HFF-Myc (cell line): ENCODE results near the gene EFCAB11.
"Not testable (repeated sequence)": the region's sequence is repeated elsewhere in the genome, so short reads cannot be mapped to it uniquely, and the experiment has no call there.

Experiments
- DNase-seq: peaks from one replicate; pipeline ENCODE4 v3.0.0-alpha.2; 2011; ENCODE audit warnings: low read depth; ENCODE audit errors: extremely low read depth
- H3K4me3 ChIP-seq: replicated peaks from 2 replicates; pipeline ENCODE4 v1.5.1; 2011; ENCODE audit warnings: low read depth, mild to moderate bottlenecking, control low read depth, low read length
- TF ChIP-seq, protein P1 (sequence below): IDR thresholded peaks from 2 replicates; pipeline ENCODE4 v1.5.1; 2012; ENCODE audit warnings: mild to moderate bottlenecking, low read depth, low read length, control low read depth; ENCODE audit errors: missing control alignments

Gene EFCAB11

DNA sequence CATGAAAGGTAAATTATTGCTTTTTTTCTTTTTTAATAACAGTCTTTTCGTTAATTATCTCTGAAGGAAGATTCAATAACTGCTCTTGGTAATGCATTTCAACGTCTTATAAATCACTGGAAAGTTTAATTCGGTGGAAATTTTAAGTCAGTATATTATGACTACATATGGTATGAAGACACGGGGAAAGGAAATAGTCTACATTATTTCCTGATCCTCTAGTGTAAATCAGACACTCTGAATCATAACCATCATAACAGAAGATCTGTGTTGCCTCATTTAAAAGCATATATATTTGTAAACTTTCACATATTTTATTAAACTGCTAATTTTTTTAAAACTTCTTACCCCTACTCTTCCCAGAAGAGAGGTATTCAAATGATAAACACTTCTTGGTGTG lies 53.7 kb downstream of the EFCAB11 start:
- TF ChIP-seq, protein P1, sequence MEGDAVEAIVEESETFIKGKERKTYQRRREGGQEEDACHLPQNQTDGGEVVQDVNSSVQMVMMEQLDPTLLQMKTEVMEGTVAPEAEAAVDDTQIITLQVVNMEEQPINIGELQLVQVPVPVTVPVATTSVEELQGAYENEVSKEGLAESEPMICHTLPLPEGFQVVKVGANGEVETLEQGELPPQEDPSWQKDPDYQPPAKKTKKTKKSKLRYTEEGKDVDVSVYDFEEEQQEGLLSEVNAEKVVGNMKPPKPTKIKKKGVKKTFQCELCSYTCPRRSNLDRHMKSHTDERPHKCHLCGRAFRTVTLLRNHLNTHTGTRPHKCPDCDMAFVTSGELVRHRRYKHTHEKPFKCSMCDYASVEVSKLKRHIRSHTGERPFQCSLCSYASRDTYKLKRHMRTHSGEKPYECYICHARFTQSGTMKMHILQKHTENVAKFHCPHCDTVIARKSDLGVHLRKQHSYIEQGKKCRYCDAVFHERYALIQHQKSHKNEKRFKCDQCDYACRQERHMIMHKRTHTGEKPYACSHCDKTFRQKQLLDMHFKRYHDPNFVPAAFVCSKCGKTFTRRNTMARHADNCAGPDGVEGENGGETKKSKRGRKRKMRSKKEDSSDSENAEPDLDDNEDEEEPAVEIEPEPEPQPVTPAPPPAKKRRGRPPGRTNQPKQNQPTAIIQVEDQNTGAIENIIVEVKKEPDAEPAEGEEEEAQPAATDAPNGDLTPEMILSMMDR = no peak
- no peak for DNase-seq

DNA sequence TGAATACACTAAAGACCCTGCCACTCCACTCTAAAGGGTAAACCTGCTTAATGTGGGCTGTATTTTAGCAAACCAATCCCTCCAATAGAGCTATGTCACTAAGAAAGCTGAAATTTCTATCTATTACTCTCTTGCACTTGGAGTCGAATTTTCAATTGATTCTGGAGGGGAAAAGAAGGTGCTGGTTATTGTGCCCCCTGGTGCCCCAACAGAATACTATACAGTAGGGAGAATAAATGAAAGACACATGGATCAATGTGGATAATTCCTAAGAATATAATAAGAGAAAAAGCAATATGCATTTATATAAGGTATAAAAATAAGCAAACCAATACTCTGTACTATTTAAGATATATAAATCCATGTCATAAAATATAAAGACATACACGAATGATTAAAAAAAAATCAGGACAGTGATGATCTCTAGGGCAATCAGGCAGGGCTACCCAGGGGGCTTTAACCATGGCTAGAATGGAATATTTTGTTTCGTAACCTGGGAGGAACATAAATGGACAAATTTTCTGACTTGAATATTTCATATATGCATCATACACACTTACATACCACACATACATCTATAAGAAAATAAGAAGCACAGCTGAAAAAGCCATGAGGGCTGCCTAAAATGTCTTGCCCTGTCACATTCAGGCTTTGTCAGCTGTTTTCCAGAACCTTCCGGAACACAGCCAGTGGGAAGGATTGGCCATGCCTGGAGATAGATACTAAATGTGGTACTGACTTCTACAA lies 54.4 kb downstream of the EFCAB11 start:
- DNase-seq = no peak
- no peak overlapping the region for H3K4me3 ChIP-seq
- TF ChIP-seq, protein P1 = peak; percentile 43

More for the DNA sequence above, 53.7 kb downstream of the EFCAB11 start:
- H3K4me3 ChIP-seq = no peak overlapping the region

DNA sequence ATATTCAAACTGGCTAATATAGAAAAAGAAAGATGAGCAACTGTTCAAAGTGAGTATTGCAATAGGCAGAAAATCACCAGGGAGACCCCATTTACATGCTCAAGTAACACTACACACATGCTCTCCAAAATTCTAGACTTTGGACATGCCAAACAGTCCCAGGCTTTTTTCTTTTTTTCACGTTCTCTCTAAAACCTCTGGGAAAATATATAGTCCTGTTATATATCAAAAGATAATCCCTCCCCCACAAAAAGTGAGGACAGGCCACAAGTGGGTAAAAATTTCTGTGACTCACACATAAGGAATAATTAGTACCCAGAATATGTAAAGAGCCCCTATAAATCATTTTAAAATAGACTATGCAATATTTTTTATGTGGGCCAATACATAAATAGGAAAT lies 55.2 kb downstream of the EFCAB11 start:
- no peak overlapping the region for H3K4me3 ChIP-seq
- TF ChIP-seq, protein P1 = no peak
- DNase-seq = no peak

DNA sequence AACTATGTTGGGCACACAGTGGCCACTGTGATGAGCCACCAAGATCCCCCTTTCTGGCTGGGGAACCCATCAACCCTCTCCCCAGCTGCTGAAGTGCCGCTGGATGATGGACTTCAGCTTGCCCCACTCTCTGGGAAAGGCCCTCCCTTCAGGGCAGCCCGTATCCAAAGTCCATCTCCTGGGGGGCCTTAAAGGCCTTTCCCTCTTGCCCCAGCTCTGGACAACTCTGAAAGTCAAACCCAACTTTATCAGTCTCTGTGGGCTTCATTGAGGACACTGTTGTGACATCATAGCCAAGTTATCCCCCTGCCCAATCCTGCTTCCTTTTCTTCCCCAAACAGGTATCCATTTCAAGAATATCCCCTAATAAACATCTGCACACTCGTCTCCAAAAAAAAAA lies 61.1 kb downstream of the EFCAB11 start:
- not testable (repeated sequence) for DNase-seq, H3K4me3 ChIP-seq

DNA sequence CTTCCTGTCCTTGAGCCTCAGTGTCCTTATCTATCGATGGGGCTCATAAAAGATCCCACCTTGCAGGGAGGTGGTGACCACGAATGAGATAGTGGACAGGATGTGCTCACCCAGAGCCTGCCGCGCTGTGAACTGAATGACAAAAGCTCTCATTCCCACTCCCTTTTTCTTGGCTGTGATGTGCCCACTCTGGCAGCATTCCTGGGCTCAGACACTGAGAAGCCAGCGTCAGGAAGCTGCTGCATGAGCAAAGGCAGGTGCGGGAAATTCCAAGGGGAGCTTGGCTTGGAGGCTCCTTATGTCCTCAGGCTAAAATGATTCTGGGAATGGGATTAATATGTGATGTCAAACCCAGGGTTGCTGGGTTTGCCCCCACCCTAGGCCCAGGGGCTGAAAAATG lies 61.6 kb downstream of the EFCAB11 start:
- TF ChIP-seq, protein P1 = no peak
- DNase-seq = no peak
- H3K4me3 ChIP-seq = no peak overlapping the region

DNA sequence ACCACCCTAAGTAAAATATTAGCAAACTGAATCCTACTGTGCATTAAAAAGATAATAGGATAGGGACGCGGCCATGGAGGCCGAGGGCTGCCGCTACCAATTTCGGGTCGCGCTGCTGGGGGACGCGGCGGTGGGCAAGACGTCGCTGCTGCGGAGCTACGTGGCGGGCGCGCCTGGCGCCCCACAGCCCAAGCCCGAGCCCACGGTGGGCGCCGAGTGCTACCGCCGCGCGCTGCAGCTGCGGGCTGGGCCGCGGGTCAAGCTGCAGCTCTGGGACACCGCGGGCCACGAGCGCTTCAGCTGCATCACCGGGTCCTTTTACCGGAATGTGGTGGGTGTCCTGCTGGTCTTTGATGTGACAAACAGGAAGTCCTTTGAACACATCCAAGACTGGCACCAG lies 62.8 kb downstream of the EFCAB11 start:
- DNase-seq, H3K4me3 ChIP-seq: not testable (repeated sequence)

DNA sequence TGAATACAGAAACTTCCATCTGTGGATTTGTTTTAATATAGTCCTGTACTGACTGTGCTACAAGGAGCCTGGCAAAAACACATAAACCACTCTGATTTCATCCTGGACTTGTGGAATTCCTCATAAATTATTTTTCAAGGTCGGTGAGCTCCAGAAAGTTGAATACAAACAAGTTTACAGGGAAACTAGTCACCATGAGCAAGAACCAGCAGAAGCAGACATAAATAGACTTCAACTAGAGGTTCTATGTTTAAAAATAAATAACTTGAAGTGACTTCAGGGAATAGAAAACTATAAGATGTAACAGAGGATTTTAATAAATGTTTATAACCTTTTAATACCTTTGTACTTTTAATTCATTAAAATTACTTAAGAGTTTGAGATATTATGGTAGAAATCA lies 63.5 kb downstream of the EFCAB11 start:
- TF ChIP-seq, protein P1 = no peak
- H3K4me3 ChIP-seq = no peak overlapping the region
- DNase-seq = no peak

DNA sequence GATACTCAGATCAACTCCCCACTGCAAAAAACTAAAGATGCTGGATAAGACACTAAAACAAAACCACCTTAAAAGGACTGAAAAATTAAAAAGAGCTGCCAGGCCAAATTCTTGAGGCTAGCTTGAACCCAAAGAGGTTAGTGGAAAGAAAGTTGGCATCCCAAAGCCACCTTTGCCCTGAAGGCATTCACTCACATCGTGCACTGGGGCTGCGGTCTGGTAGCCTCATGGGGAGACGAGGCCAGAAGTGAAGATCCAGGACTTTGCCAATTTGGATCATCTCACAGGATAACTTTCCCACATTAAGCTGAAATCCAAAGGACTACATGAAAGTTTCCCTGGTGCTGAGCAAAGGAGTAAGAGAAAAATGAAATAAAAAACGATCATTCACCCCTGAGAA lies 63.9 kb downstream of the EFCAB11 start:
- TF ChIP-seq, protein P1 = no peak
- no peak for DNase-seq
- H3K4me3 ChIP-seq = no peak overlapping the region
